GM23338 (cell line): ENCODE data around the gene CEBPZOS. TPM values are rescaled to one million over a fixed set of nuclear protein-coding genes. Genes with fewer than 3 reads are reported as not detected.

Source experiments
- ATAC-seq: fragments of 200-7000 bp; cut with Tn5 transposase; 3 replicates; pipeline ENCODE4 v1.9.1; 2020
- DNase-seq: peaks from one replicate; pipeline ENCODE4 v3.0.0-alpha.2; 2015; ENCODE audit warnings: low spot score
- H2AFZ ChIP-seq: fragments of 200-600 bp; sonication (generic); 2 replicates; pipeline ENCODE4 v1.8.0; 2016; ENCODE audit warnings: antibody characterized with exemption, mild to moderate bottlenecking, moderate library complexity
- H3F3A ChIP-seq: fragments of 200-600 bp; sonication (generic); replicated peaks from 2 replicates; pipeline ENCODE4 v1.8.0; 2017; ENCODE audit warnings: antibody characterized with exemption, mixed run types, low read depth
- H3K27ac ChIP-seq: fragments of 200-600 bp; sonication (generic); 2 replicates; pipeline ENCODE4 v1.6.1; 2016; ENCODE audit warnings: low read depth
- H3K27me3 ChIP-seq: fragments of 200-600 bp; sonication (generic); 2 replicates; pipeline ENCODE4 v1.8.0; 2016; ENCODE audit warnings: mild to moderate bottlenecking, mixed run types, moderate library complexity; ENCODE audit not compliant: insufficient read depth
- H3K36me3 ChIP-seq: fragments of 200-600 bp; sonication (generic); 2 replicates; pipeline ENCODE4 v1.8.0; 2016; ENCODE audit warnings: mild to moderate bottlenecking; ENCODE audit not compliant: insufficient read depth
- H3K4me1 ChIP-seq: fragments of 200-600 bp; sonication (generic); 2 replicates; pipeline ENCODE4 v1.8.0; 2016; ENCODE audit warnings: mild to moderate bottlenecking, moderate library complexity; ENCODE audit not compliant: insufficient read depth
- H3K4me2 ChIP-seq: fragments of 200-600 bp; sonication (generic); 2 replicates; pipeline ENCODE4 v1.7.1; 2017; ENCODE audit warnings: mixed run types
- H3K4me3 ChIP-seq: fragments of 200-600 bp; sonication (generic); 2 replicates; pipeline ENCODE4 v1.6.1; 2016; ENCODE audit warnings: mixed run types
- H3K79me2 ChIP-seq: fragments of 200-600 bp; sonication (generic); replicated peaks from 2 replicates; pipeline ENCODE4 v1.8.0; 2017; ENCODE audit warnings: mild to moderate bottlenecking; ENCODE audit not compliant: insufficient read depth
- H3K9me2 ChIP-seq: fragments of 200-600 bp; sonication (generic); 2 replicates; pipeline ENCODE4 v1.8.0; 2017; ENCODE audit not compliant: insufficient read depth
- H4K20me1 ChIP-seq: fragments of 200-600 bp; sonication (generic); replicated peaks from 2 replicates; pipeline ENCODE4 v1.8.0; 2017; ENCODE audit warnings: mild to moderate bottlenecking; ENCODE audit not compliant: insufficient read depth
- H3K27ac Mint-ChIP-seq: 2 replicates; pipeline ENCODE4 v1.8.0; 2020; ENCODE audit warnings: inconsistent platforms, mild to moderate bottlenecking, moderate library complexity, mixed read lengths
- H3K27me3 Mint-ChIP-seq: 3 replicates; pipeline ENCODE4 v1.8.0; 2022; ENCODE audit warnings: low read depth, mild to moderate bottlenecking, moderate library complexity, mixed read lengths, inconsistent platforms; ENCODE audit not compliant: insufficient read depth, poor library complexity
- H3K36me3 Mint-ChIP-seq: 3 replicates; pipeline ENCODE4 v1.8.0; 2021; ENCODE audit warnings: low read depth, mild to moderate bottlenecking, inconsistent platforms, moderate library complexity, mixed read lengths
- H3K4me1 Mint-ChIP-seq: 3 replicates; pipeline ENCODE4 v1.8.0; 2020; ENCODE audit warnings: mild to moderate bottlenecking, inconsistent platforms, mixed read lengths
- H3K4me3 Mint-ChIP-seq: 3 replicates; pipeline ENCODE4 v1.8.0; 2021; ENCODE audit warnings: moderate library complexity, mild to moderate bottlenecking, inconsistent platforms, mixed read lengths
- H3K9me3 Mint-ChIP-seq: 3 replicates; pipeline ENCODE4 v1.8.0; 2020; ENCODE audit warnings: moderate library complexity, mild to moderate bottlenecking, inconsistent platforms, mixed read lengths
- CREB1 ChIP-seq: fragments of 250-450 bp; sonication (Bioruptor Pico); IDR thresholded peaks from 2 replicates; pipeline ENCODE4 v1.5.0; 2020; ENCODE audit warnings: low read depth, mild to moderate bottlenecking, moderate library complexity
- CTCF ChIP-seq, 2 experiments: fragments of 200-600 bp in 1 of 2; sonication (generic) in 1 of 2; conservative IDR thresholded peaks; 2 replicates each; pipeline versions ENCODE4 v1.5.1 to v1.6.1; 2016 to 2017; ENCODE audit warnings: antibody characterized with exemption in 2 of 2, low read depth in 2 of 2, mild to moderate bottlenecking in 2 of 2, moderate library complexity in 1 of 2
- ETS1 ChIP-seq: IDR thresholded peaks from 2 replicates; pipeline ENCODE4 v1.6.1; 2016; ENCODE audit warnings: antibody characterized with exemption
- EZH2 ChIP-seq: fragments of 200-600 bp; sonication (generic); IDR thresholded peaks from one replicate; pipeline ENCODE4 v1.8.0; 2017; ENCODE audit warnings: antibody characterized with exemption, mild to moderate bottlenecking, low read depth; ENCODE audit not compliant: unreplicated experiment
- EZH2phosphoT487 ChIP-seq: fragments of 200-600 bp; sonication (generic); IDR thresholded peaks from one replicate; pipeline ENCODE4 v1.8.1; 2018; ENCODE audit warnings: antibody characterized with exemption; ENCODE audit not compliant: unreplicated experiment
- POLR2AphosphoS5 ChIP-seq: IDR thresholded peaks from 2 replicates; pipeline ENCODE4 v1.6.1; 2016; ENCODE audit warnings: antibody characterized with exemption, low read depth
- REST ChIP-seq: IDR thresholded peaks from one replicate; pipeline ENCODE4 v1.6.1; 2018; ENCODE audit warnings: antibody characterized with exemption; ENCODE audit not compliant: unreplicated experiment
- STAT1 ChIP-seq: IDR thresholded peaks from one replicate; pipeline ENCODE4 v1.6.1; 2016; ENCODE audit warnings: antibody characterized with exemption; ENCODE audit not compliant: unreplicated experiment
- ZNF114 ChIP-seq: fragments of 250-450 bp; sonication (Bioruptor Pico); IDR thresholded peaks from 2 replicates; pipeline ENCODE4 v1.5.0; 2020; ENCODE audit warnings: mild to moderate bottlenecking, moderate library complexity
- ZNF331 ChIP-seq: fragments of 250-450 bp; sonication (Bioruptor Pico); IDR thresholded peaks from 2 replicates; pipeline ENCODE4 v1.5.0; 2020; ENCODE audit warnings: low read depth, mild to moderate bottlenecking, moderate library complexity
- ZNF462 ChIP-seq: fragments of 250-450 bp; sonication (Bioruptor Pico); IDR thresholded peaks from 2 replicates; pipeline ENCODE4 v1.5.0; 2020; ENCODE audit warnings: mild to moderate bottlenecking, moderate library complexity
- polyA plus RNA-seq: library from polyadenylated mRNA; unstranded; fragments of >200 nt; fragmentation: Nextera tagmentation; extraction: Ambion mirVana; gene quantifications from 2 replicates; pipeline ENCODE4 v1.2.1, GENCODE V29; 2016
- total RNA-seq: library from RNA; depleted of rRNA; stranded (reverse); fragments of >200 nt; shearing (Covaris generic); gene quantifications from 2 replicates; pipeline ENCODE4 v1.2.3, GENCODE V29; 2014

The CEBPZOS gene
- total and polyA plus RNA-seq, 2 experiments from 2014 or later, result 83.6 to 191 TPM

GRCh38 chr2:37173741-37174140 lies 22.6 kb upstream of the CEBPZOS start (continued):
- TF ChIP-seq CTCF (conservative IDR thresholded peaks at IDR 0.05; ENCODE audit: low read depth in 2 of 2), result no peak
- TF ChIP-seq ZNF114 (CRISPR knock-in tag), result no peak
- TF ChIP-seq CREB1, result no peak
- TF ChIP-seq EZH2, result no peak
- no peak for TF ChIP-seq ZNF462 (CRISPR knock-in tag)
- no peak for TF ChIP-seq POLR2AphosphoS5

- Mint-ChIP-seq H3K27me3 (peaks cover 4% of the 10 kb centered on the region), H3K4me1 (peaks cover 25% of the 10 kb centered on the region), H3K9me3 (no peaks in the 10 kb centered on the region; the same call in 2 of the 3 replicates), H3K27ac (peak overlapping the region; percentile 14; the same call in 1 of the 2 replicates), H3K4me3 (no peak overlapping the region), H3K36me3 (no peaks in the 10 kb centered on the region)
- Histone ChIP-seq H4K20me1 (no peaks in the 10 kb centered on the region), H3K36me3 (no peaks in the 10 kb centered on the region), H3K4me3 (no peak overlapping the region), H3K27me3 (no peaks in the 10 kb centered on the region), H3K9me2 (no peaks in the 10 kb centered on the region), H3K4me2 (no peak overlapping the region), H3K79me2 (no peaks in the 10 kb centered on the region), H2AFZ (peak overlapping the region; percentile 67; the same call in 1 of the 2 replicates), H3F3A (peaks cover 5% of the 10 kb centered on the region; the same call in 1 of the 2 replicates), H3K27ac (no peak overlapping the region), H3K4me1 (peaks cover 16% of the 10 kb centered on the region)
- ATAC-seq, result peak; percentile 34; the same call in 1 of the 3 replicates
- peak; percentile 72 for DNase-seq
- no peak for TF ChIP-seq ETS1
- no peak for TF ChIP-seq EZH2
- no peak for TF ChIP-seq REST
- no peak for TF ChIP-seq STAT1
- no peak for TF ChIP-seq CREB1
- no peak for TF ChIP-seq ZNF114 (CRISPR knock-in tag)
- TF ChIP-seq EZH2phosphoT487, result no peak
- TF ChIP-seq ZNF331 (CRISPR knock-in tag), result no peak
These were observed 16.2 kb upstream of the CEBPZOS start for GRCh38 chr2:37180006-37180639.
